ENCODE data around the gene TIPARP. TPM values are rescaled to one million over a fixed set of nuclear protein-coding genes. Genes with fewer than 3 reads are reported as not detected.
"Not testable (repeated sequence)": the region's sequence is repeated elsewhere in the genome, so short reads cannot be mapped to it uniquely, and the experiment has no call there.

Gene TIPARP
- total and polyA plus RNA-seq, 4 experiments from 2014 or later, result 15.1 to 119 (median 68.1) TPM

DNA sequence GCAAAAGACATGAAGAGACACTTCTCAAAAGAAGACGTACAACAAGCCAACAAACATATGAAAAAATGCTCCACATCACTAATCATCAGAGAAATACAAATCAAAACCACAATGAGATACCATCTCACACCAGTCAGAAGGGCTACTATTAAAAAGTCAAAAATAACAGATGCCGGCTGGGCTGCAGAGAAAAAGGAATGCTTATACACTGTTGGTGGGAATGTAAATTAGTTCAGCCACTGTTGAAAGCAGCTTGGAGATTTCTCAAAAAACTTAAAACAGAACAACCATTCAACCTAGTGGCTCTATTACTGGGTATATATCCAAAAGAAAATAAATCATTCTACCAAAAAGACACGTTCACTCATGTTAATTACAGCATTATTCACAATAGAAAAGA lies 60.3 kb downstream of the TIPARP start:
- H3K36me3 Mint-ChIP-seq; H3K4me3 ChIP-seq (ENCODE audit: low read length in 2 of 2); H3K4me3 Mint-ChIP-seq; H3K9me3 ChIP-seq (ENCODE audit: control insufficient read depth in 1 of 2, low read length in 2 of 2); DNase-seq; H3K4me1 ChIP-seq (ENCODE audit: insufficient read depth, low read length); H3K27me3 Mint-ChIP-seq; H3K27me3 ChIP-seq (ENCODE audit: insufficient read depth, low read length); intact Hi-C loops (cut with micrococcal nuclease); CTCF ChIA-PET (ENCODE audit: partially characterized antibody); H3K36me3 ChIP-seq (ENCODE audit: insufficient read depth, low read length); H3K27ac ChIP-seq (ENCODE audit: low read depth, low read length); H3K27ac Mint-ChIP-seq; H3K4me1 Mint-ChIP-seq; H3K9me3 Mint-ChIP-seq: not testable (repeated sequence)
- POLR2A ChIA-PET (ENCODE audit: partially characterized antibody), result interaction anchor here (0.6 kb wide), 1 partner anchor 354 kb away, joined by 3 read pairs; no protein-coding TSS in a partner anchor

DNA sequence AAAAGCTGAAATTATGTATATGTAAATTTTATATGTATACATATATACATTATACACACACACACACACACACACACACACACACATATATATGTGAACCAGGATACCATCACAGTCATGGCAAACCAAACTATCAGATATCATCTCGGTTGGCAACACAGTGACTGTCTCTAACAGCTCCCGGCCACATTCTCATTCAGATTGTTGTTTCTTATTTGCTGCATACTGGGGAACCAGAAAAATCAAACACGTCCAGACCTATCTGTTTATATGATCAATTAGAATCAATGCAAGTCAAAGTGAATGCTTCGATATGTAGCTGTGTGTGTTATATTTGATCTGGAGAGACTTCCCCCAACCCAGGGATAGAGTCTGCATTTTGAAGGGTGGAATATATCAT lies 61.1 kb downstream of the TIPARP start:
- Mint-ChIP-seq H3K27me3 (no peaks in the 10 kb centered on the region), H3K9me3 (peaks cover 0 to 7% (median 1%) of the 10 kb centered on the region in 8 donors), H3K4me3 (no peak overlapping the region), H3K27ac (no peak overlapping the region), H3K36me3 (no peaks in the 10 kb centered on the region), H3K4me1 (no peaks in the 10 kb centered on the region)
- intact Hi-C loops (cut with micrococcal nuclease), result no loop called here
- CTCF ChIA-PET (ENCODE audit: partially characterized antibody), result no interaction called here
- H3K27ac ChIP-seq (ENCODE audit: low read depth, low read length), result no peak overlapping the region
- DNase-seq, result no peak
- H3K4me1 ChIP-seq (ENCODE audit: insufficient read depth, low read length), result no peaks in the 10 kb centered on the region
- no peaks in the 10 kb centered on the region for H3K9me3 ChIP-seq (ENCODE audit: control insufficient read depth in 1 of 2, low read length in 2 of 2)
- no peak overlapping the region for H3K4me3 ChIP-seq (ENCODE audit: low read length in 2 of 2)
- POLR2A ChIA-PET (ENCODE audit: partially characterized antibody), result interaction anchor here (0.6 kb wide), 1 partner anchor 353 kb away, joined by 3 read pairs; no protein-coding TSS in a partner anchor
- H3K36me3 ChIP-seq (ENCODE audit: insufficient read depth, low read length), result no peaks in the 10 kb centered on the region
- no peaks in the 10 kb centered on the region for H3K27me3 ChIP-seq (ENCODE audit: insufficient read depth, low read length)

DNA sequence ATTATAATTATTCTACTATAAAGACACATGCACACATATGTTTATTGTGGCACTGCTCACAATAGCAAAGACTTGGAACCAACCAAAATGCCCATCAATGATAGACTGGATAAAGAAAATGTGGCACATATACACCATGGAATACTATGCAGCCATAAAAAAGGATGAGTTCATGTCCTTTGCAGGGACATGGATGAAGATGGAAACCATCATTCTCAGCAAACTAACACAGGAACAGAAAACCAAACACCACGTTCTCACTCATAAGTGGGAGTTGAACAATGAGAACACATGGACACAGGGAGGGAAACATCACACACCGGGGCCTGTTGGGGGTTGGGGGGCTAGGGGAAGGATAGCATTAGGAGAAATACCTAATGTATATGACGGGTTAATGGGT lies 62.7 kb downstream of the TIPARP start:
- intact Hi-C loops (cut with micrococcal nuclease); H3K27me3 Mint-ChIP-seq; H3K9me3 ChIP-seq (ENCODE audit: control insufficient read depth in 1 of 2, low read length in 2 of 2); H3K36me3 Mint-ChIP-seq; H3K27ac ChIP-seq (ENCODE audit: low read depth, low read length); H3K4me1 ChIP-seq (ENCODE audit: insufficient read depth, low read length); CTCF ChIA-PET (ENCODE audit: partially characterized antibody); H3K27me3 ChIP-seq (ENCODE audit: insufficient read depth, low read length); H3K36me3 ChIP-seq (ENCODE audit: insufficient read depth, low read length); POLR2A ChIA-PET (ENCODE audit: partially characterized antibody); DNase-seq; H3K4me3 Mint-ChIP-seq; H3K4me3 ChIP-seq (ENCODE audit: low read length in 2 of 2); H3K4me1 Mint-ChIP-seq; H3K27ac Mint-ChIP-seq; H3K9me3 Mint-ChIP-seq: not testable (repeated sequence)

DNA sequence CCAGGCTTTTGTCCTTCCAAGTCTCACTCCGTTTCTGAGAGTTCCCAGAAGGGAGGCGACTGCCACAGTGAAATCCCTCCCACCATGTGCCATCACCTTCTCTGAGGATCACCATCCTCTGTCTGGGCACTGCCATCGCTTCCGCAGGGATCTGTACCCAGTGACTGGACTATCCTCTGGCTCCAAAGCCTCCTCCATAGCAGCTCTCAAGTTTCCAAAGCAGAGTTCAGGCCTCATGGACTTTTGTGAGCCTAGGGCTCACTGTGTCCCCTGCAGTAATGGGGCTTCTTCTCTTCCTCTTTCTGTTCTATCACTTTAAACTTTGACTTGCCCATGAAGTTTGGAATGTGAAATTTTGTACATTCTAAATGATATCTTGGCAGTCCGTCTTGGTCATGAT lies 63.9 kb downstream of the TIPARP start:
- Histone ChIP-seq H3K4me3 (ENCODE audit: low read length in 2 of 2) (no peak overlapping the region), H3K4me1 (ENCODE audit: insufficient read depth, low read length) (no peaks in the 10 kb centered on the region), H3K27ac (ENCODE audit: low read depth, low read length) (no peak overlapping the region), H3K27me3 (ENCODE audit: insufficient read depth, low read length) (no peaks in the 10 kb centered on the region), H3K36me3 (ENCODE audit: insufficient read depth, low read length) (no peaks in the 10 kb centered on the region), H3K9me3 (ENCODE audit: control insufficient read depth in 1 of 2, low read length in 2 of 2) (no peaks in the 10 kb centered on the region)
- Mint-ChIP-seq H3K9me3 (peaks cover 0 to 7% (median 1%) of the 10 kb centered on the region in 8 donors), H3K36me3 (no peaks in the 10 kb centered on the region), H3K4me3 (no peak overlapping the region), H3K27me3 (no peaks in the 10 kb centered on the region), H3K4me1 (no peaks in the 10 kb centered on the region), H3K27ac (no peak overlapping the region)
- CTCF ChIA-PET (ENCODE audit: partially characterized antibody), result no interaction called here
- POLR2A ChIA-PET (ENCODE audit: partially characterized antibody), result no interaction called here
- DNase-seq, result no peak
- intact Hi-C loops (cut with micrococcal nuclease), result no loop called here

DNA sequence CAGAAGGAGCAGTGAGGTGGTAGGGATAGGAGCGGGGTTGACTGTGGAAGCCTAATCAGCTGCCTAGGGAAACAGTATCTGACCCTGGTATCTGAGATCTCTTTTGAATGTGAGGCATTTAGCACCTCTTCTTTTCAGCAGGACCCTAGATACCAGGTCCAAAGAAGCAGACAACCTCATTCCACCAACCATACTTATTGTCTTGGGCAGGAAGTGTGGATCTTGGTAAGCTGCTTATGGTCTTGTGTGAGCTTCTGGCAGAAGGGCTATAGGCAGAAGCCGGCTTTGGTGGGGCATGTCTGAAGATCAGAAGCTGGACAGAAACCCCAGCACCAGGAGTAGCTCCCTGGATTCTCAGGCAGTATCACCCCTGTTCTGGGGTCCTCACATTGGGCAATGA lies 65.6 kb downstream of the TIPARP start:
- Histone ChIP-seq H3K4me1 (ENCODE audit: insufficient read depth, low read length) (no peaks in the 10 kb centered on the region), H3K27me3 (ENCODE audit: insufficient read depth, low read length) (no peaks in the 10 kb centered on the region), H3K4me3 (ENCODE audit: low read length in 2 of 2) (no peak overlapping the region), H3K27ac (ENCODE audit: low read depth, low read length) (no peak overlapping the region), H3K36me3 (ENCODE audit: insufficient read depth, low read length) (no peaks in the 10 kb centered on the region), H3K9me3 (ENCODE audit: control insufficient read depth in 1 of 2, low read length in 2 of 2) (no peaks in the 10 kb centered on the region)
- Mint-ChIP-seq H3K9me3 (peaks cover 0 to 7% (median 1%) of the 10 kb centered on the region in 8 donors), H3K4me1 (no peaks in the 10 kb centered on the region), H3K4me3 (no peak overlapping the region), H3K36me3 (no peaks in the 10 kb centered on the region), H3K27ac (no peak overlapping the region), H3K27me3 (no peaks in the 10 kb centered on the region)
- ChIA-PET CTCF (ENCODE audit: partially characterized antibody) (no interaction called here), POLR2A (ENCODE audit: partially characterized antibody) (no interaction called here)
- intact Hi-C loops (cut with micrococcal nuclease), result no loop called here
- no peak for DNase-seq

DNA sequence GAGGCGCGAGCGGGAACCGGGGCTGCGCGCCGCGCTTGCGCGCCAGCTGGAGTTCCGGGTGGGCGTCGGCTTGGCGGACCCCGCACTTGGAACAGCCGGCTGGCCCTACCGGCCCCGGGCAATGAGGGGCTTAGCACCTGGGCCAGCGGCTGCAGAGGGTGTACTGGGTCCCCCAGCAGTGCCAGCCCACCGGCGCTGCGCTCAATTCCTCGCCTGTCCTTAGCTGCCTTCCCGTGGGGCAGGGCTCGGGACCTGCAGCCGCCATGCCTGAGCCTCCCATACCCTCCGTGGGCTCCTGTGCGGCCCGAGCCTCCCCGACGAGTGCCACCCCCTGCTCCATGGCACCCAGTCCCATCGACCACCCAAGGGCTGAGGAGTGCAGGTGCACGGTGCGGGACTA lies 66.2 kb downstream of the TIPARP start:
- H3K4me3 Mint-ChIP-seq; H3K27me3 ChIP-seq (ENCODE audit: insufficient read depth, low read length); H3K27ac Mint-ChIP-seq; DNase-seq; intact Hi-C loops (cut with micrococcal nuclease); H3K36me3 ChIP-seq (ENCODE audit: insufficient read depth, low read length); H3K9me3 ChIP-seq (ENCODE audit: control insufficient read depth in 1 of 2, low read length in 2 of 2); H3K4me1 Mint-ChIP-seq; CTCF ChIA-PET (ENCODE audit: partially characterized antibody); H3K4me1 ChIP-seq (ENCODE audit: insufficient read depth, low read length); POLR2A ChIA-PET (ENCODE audit: partially characterized antibody); H3K36me3 Mint-ChIP-seq; H3K4me3 ChIP-seq (ENCODE audit: low read length in 2 of 2); H3K27ac ChIP-seq (ENCODE audit: low read depth, low read length); H3K27me3 Mint-ChIP-seq; H3K9me3 Mint-ChIP-seq: not testable (repeated sequence)

DNA sequence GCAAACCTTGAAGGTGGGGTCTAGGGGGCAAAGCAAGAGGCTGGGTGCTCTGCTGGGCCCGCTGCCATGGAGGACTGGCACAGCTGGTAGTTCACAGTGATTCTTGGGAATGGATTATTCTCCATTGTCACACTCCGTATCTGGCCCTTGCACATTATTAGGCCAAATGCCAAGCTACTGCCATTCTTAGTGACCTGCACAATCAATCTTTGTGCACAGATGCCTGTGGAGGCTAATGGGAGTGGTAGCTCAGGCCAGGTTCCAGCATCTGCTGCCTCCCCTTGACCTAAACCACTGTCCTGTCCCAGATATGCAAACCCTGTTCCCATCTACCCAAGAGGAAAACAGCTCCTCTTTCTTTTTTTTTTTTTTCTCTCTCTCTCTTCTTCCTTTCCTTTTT lies 67.5 kb downstream of the TIPARP start:
- H3K9me3 ChIP-seq (ENCODE audit: control insufficient read depth in 1 of 2, low read length in 2 of 2), result peaks cover 0 to 4% of the 10 kb centered on the region in 2 donors
- ChIA-PET CTCF (ENCODE audit: partially characterized antibody) (interaction anchor here (0.8 kb wide), 1 partner anchor 389 kb away, joined by 3 read pairs; no protein-coding TSS in a partner anchor), POLR2A (ENCODE audit: partially characterized antibody) (no interaction called here)
- Mint-ChIP-seq H3K4me1 (no peaks in the 10 kb centered on the region), H3K9me3 (peaks cover 0 to 8% (median 6%) of the 10 kb centered on the region in 8 donors), H3K27me3 (no peaks in the 10 kb centered on the region), H3K27ac (no peak overlapping the region), H3K36me3 (peaks cover 0 to 4% of the 10 kb centered on the region in 2 donors), H3K4me3 (no peak overlapping the region)
- H3K36me3 ChIP-seq (ENCODE audit: insufficient read depth, low read length), result no peaks in the 10 kb centered on the region
- DNase-seq, result no peak
- no peak overlapping the region for H3K4me3 ChIP-seq (ENCODE audit: low read length in 2 of 2)
- H3K4me1 ChIP-seq (ENCODE audit: insufficient read depth, low read length), result no peaks in the 10 kb centered on the region
- no peak overlapping the region for H3K27ac ChIP-seq (ENCODE audit: low read depth, low read length)
- intact Hi-C loops (cut with micrococcal nuclease), result no loop called here
- no peaks in the 10 kb centered on the region for H3K27me3 ChIP-seq (ENCODE audit: insufficient read depth, low read length)

DNA sequence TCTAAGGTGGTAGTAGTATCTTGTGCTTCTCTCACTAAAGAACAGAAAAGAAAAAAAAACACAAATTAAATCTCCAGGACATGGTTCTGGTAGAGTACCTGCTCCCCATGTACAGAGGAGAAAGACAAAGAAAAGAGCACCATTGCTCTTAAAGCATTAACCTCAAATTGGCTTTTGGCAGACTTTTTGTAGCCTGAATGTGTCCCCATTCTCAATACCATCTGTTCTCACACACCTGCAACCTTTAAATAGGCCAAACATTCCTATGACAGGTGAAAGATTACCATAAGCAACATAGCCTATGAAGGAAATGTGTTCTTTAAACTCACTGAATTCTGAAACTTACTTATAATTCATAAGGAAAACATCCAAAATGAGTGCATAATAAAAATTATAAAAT lies 68.0 kb downstream of the TIPARP start:
- Mint-ChIP-seq H3K36me3 (peaks cover 0 to 8% of the 10 kb centered on the region in 2 donors), H3K27me3 (no peaks in the 10 kb centered on the region), H3K27ac (peak overlapping the region in 1 of 7 donors; percentile 28), H3K4me3 (no peak overlapping the region), H3K9me3 (peaks cover 0 to 12% (median 10%) of the 10 kb centered on the region in 8 donors), H3K4me1 (no peaks in the 10 kb centered on the region)
- Histone ChIP-seq H3K9me3 (ENCODE audit: control insufficient read depth in 1 of 2, low read length in 2 of 2) (peaks cover 0 to 4% of the 10 kb centered on the region in 2 donors), H3K36me3 (ENCODE audit: insufficient read depth, low read length) (no peaks in the 10 kb centered on the region), H3K27ac (ENCODE audit: low read depth, low read length) (no peak overlapping the region), H3K4me1 (ENCODE audit: insufficient read depth, low read length) (no peaks in the 10 kb centered on the region), H3K27me3 (ENCODE audit: insufficient read depth, low read length) (no peaks in the 10 kb centered on the region), H3K4me3 (ENCODE audit: low read length in 2 of 2) (no peak overlapping the region)
- intact Hi-C loops (cut with micrococcal nuclease), result no loop called here
- CTCF ChIA-PET (ENCODE audit: partially characterized antibody), result interaction anchor here (0.8 kb wide), 1 partner anchor 389 kb away, joined by 3 read pairs; no protein-coding TSS in a partner anchor
- no peak for DNase-seq
- POLR2A ChIA-PET (ENCODE audit: partially characterized antibody), result no interaction called here

Measured in CD4-positive, alpha-beta memory T cell (primary cell).